ENCODE measurements around the gene ANKIB1.

ANKIB1 gene

GRCh38 chr7:92360387-92360786, 114.6 kb downstream of the ANKIB1 start:
- H3K4me1 ChIP-seq (ENCODE audit: insufficient read depth, low read length, poor library complexity, severe bottlenecking), result no peaks in the 10 kb centered on the region
- no peak overlapping the region for H3K9ac ChIP-seq (ENCODE audit: low read depth, low read length, poor library complexity, severe bottlenecking)
- H3K36me3 ChIP-seq (ENCODE audit: insufficient read depth, low read length), result peaks cover 35% of the 10 kb centered on the region; the same call in 1 of the 2 replicates
- H3K4me3 ChIP-seq (ENCODE audit: low read length, poor library complexity, severe bottlenecking), result no peak overlapping the region
- H3K9me3 ChIP-seq (ENCODE audit: insufficient read depth, low read depth, low read length), result no peaks in the 10 kb centered on the region
- H3K27me3 ChIP-seq (ENCODE audit: insufficient read depth, low read length, poor library complexity, severe bottlenecking), result no peaks in the 10 kb centered on the region
- H4K20me1 ChIP-seq (ENCODE audit: insufficient read depth, low read length, poor library complexity, severe bottlenecking), result no peaks in the 10 kb centered on the region
- no peak for TF ChIP-seq EZH2phosphoT487 (IDR thresholded peaks at IDR 0.05; ENCODE audit: borderline replicate concordance)
- TF ChIP-seq, protein P1, sequence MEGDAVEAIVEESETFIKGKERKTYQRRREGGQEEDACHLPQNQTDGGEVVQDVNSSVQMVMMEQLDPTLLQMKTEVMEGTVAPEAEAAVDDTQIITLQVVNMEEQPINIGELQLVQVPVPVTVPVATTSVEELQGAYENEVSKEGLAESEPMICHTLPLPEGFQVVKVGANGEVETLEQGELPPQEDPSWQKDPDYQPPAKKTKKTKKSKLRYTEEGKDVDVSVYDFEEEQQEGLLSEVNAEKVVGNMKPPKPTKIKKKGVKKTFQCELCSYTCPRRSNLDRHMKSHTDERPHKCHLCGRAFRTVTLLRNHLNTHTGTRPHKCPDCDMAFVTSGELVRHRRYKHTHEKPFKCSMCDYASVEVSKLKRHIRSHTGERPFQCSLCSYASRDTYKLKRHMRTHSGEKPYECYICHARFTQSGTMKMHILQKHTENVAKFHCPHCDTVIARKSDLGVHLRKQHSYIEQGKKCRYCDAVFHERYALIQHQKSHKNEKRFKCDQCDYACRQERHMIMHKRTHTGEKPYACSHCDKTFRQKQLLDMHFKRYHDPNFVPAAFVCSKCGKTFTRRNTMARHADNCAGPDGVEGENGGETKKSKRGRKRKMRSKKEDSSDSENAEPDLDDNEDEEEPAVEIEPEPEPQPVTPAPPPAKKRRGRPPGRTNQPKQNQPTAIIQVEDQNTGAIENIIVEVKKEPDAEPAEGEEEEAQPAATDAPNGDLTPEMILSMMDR (conservative IDR thresholded peaks at IDR 0.05; ENCODE audit: low read length), result no peak
- no peaks in the 10 kb centered on the region for H3K9me2 ChIP-seq (replicated peaks; ENCODE audit: low read depth, low read length)
- no peak overlapping the region for H2AFZ ChIP-seq (ENCODE audit: low read length)
- H3K4me2 ChIP-seq (ENCODE audit: low read depth, low read length, poor library complexity, severe bottlenecking), result no peak overlapping the region
- H3F3A ChIP-seq (ENCODE audit: low read depth), result no peaks in the 10 kb centered on the region
- no peaks in the 10 kb centered on the region for H3K79me2 ChIP-seq (ENCODE audit: insufficient read depth, low read length)

GRCh38 chr7:92362131-92362530, 116.4 kb downstream of the ANKIB1 start:
- Histone ChIP-seq H4K20me1 (ENCODE audit: insufficient read depth, low read length, poor library complexity, severe bottlenecking) (no peaks in the 10 kb centered on the region), H2AFZ (ENCODE audit: low read length) (no peak overlapping the region), H3K4me1 (ENCODE audit: insufficient read depth, low read length, poor library complexity, severe bottlenecking) (no peaks in the 10 kb centered on the region), H3K4me2 (ENCODE audit: low read depth, low read length, poor library complexity, severe bottlenecking) (no peak overlapping the region), H3K9me3 (ENCODE audit: insufficient read depth, low read depth, low read length) (no peaks in the 10 kb centered on the region), H3K9me2 (replicated peaks; ENCODE audit: low read depth, low read length) (no peaks in the 10 kb centered on the region), H3K79me2 (ENCODE audit: insufficient read depth, low read length) (no peaks in the 10 kb centered on the region), H3F3A (ENCODE audit: low read depth) (no peaks in the 10 kb centered on the region), H3K36me3 (ENCODE audit: insufficient read depth, low read length) (peaks cover 32% of the 10 kb centered on the region; the same call in 1 of the 2 replicates), H3K4me3 (ENCODE audit: low read length, poor library complexity, severe bottlenecking) (no peak overlapping the region), H3K9ac (ENCODE audit: low read depth, low read length, poor library complexity, severe bottlenecking) (no peak overlapping the region), H3K27me3 (ENCODE audit: insufficient read depth, low read length, poor library complexity, severe bottlenecking) (no peaks in the 10 kb centered on the region)
- no peak for TF ChIP-seq EZH2phosphoT487 (IDR thresholded peaks at IDR 0.05; ENCODE audit: borderline replicate concordance)
- TF ChIP-seq, protein P1 (conservative IDR thresholded peaks at IDR 0.05; ENCODE audit: low read length), result no peak

GRCh38 chr7:92366730-92367129, 121.0 kb downstream of the ANKIB1 start:
- no peak overlapping the region for H2AFZ ChIP-seq (ENCODE audit: low read length)
- no peaks in the 10 kb centered on the region for H3F3A ChIP-seq (ENCODE audit: low read depth)
- H4K20me1 ChIP-seq (ENCODE audit: insufficient read depth, low read length, poor library complexity, severe bottlenecking), result no peaks in the 10 kb centered on the region
- H3K27me3 ChIP-seq (ENCODE audit: insufficient read depth, low read length, poor library complexity, severe bottlenecking), result no peaks in the 10 kb centered on the region
- no peak overlapping the region for H3K9ac ChIP-seq (ENCODE audit: low read depth, low read length, poor library complexity, severe bottlenecking)
- no peak overlapping the region for H3K4me3 ChIP-seq (ENCODE audit: low read length, poor library complexity, severe bottlenecking)
- H3K4me1 ChIP-seq (ENCODE audit: insufficient read depth, low read length, poor library complexity, severe bottlenecking), result no peaks in the 10 kb centered on the region
- peaks cover 25% of the 10 kb centered on the region; the same call in 1 of the 2 replicates for H3K36me3 ChIP-seq (ENCODE audit: insufficient read depth, low read length)
- no peak overlapping the region for H3K4me2 ChIP-seq (ENCODE audit: low read depth, low read length, poor library complexity, severe bottlenecking)
- no peaks in the 10 kb centered on the region for H3K9me3 ChIP-seq (ENCODE audit: insufficient read depth, low read depth, low read length)
- TF ChIP-seq EZH2phosphoT487 (IDR thresholded peaks at IDR 0.05; ENCODE audit: borderline replicate concordance), result no peak
- TF ChIP-seq, protein P1 (conservative IDR thresholded peaks at IDR 0.05; ENCODE audit: low read length), result no peak
- no peaks in the 10 kb centered on the region for H3K9me2 ChIP-seq (replicated peaks; ENCODE audit: low read depth, low read length)
- H3K79me2 ChIP-seq (ENCODE audit: insufficient read depth, low read length), result no peaks in the 10 kb centered on the region

All from Loucy (cell line).